Stimulated activated CD4-positive, alpha-beta T cell treated with anti-CD3 and anti-CD28 coated beads, Interleukin-4, amount 100 ng/mL, for 4 hours (primary cell): ENCODE data around the gene SRPRB.

ENCODE experiments used
- DNase-seq, 2 experiments: peaks; one replicate each; pipeline ENCODE4 v3.0.0-alpha.2; 2020

SRPRB gene

DNA sequence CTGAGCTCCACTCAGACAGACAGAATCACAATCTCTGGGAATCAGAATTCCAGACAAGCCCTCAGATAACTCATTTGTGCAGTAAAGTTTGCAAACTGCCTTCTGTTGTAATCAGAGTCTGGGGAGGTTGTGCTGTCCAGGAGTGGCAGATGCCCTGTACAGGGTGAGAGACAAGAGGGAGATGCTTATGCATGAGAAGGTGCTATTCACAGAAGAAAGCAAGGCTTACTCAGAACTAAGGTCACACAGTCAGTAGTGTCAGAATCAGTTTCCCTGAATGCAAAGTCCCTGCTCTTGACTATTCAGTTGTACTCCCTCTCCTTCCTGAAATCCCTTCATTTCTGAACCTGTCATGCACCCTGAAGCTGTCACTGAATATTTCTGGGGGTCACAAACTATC lies 43.7 kb downstream of the SRPRB start:
- DNase-seq: no peak

DNA sequence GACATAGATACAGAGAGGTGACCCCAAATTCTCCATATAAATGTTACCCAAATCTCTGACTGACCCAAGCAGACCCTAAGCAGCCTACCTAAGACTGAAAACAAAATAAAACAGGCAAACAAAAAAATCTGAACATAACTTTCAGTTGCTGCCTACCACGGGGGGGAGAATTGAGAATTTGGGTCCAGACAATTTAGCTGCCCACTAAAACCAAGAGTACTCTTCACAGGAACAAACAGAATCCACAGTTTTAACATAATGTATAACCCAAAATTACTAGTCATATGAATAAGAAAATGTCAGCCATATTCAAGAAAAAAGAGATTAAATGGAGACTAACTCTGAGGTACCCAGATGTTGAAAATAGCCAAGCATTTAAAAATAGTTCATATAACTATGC lies 44.4 kb downstream of the SRPRB start:
- no peak for DNase-seq

DNA sequence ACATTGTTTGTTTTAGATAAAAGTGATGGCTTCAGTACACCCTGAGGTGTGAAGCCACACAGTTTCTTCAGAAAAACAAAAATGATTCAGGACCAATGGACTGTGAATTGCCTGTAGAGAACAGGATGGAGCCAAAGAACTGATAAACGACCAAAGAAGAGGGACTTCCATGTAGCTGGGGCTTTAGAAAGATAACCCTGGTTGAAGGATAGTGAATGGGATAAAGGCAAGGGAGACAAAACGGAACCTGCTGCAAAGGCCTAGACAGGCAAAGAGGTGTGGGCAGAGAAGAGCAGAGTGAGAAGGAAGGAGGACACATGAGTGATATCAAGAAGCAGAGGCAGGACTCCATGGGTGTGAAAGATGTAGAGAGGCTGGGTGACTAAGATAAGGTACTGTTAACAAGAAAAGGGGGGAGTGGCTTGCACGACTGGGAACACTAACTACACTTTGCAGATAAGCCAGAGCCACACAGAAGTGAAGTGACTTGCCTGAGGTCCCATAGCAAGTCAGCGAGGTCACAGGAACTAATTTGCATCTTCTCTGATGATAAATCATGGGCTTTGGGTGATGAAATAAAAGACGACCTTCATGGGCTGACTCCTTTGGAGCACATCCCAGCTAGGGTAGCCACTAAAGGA lies 45.8 kb downstream of the SRPRB start:
- DNase-seq: no peak

- no peak for DNase-seq
Observed at GRCh38 chr3:133851931-133852330, 46.3 kb downstream of the SRPRB start.

DNA sequence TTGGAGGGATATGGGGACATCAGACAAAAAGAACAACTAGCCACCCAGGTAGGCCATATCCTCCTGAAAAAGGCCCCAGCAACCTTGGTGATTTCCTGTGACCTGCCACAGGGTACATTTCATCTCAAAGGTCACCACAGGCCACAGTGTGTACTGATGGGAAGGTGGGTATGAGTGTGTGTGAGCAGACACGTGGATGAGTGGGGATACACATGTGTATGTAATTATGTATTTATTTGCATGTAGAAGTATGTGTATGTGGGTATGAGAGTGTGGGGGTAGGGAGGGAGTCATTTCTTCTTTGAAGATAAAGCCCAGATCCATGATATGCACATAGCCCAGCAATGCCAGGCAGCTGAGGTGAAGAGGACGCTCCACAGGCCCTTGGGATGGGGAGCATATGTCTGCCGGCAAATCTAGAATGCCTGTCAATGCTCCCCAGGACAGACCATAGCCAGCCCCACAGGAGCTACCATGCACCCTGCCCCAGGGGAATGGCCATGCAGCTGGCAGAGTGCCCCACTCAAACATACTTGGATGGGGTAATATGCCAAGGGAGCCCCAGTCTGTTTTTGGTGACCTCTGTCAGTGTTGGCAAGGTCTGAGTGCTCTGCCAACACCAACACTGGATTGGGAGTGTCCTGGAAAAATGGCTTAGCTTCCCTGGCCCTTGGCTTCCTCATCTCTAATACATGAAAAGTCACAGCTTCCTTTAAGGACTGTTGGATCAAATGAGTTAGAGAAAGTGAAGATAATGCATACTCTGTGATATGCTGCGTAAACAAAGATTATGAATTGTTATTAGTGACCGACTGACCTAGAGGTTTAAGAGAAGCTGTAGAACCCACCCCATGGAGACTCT lies 47.7 kb downstream of the SRPRB start:
- DNase-seq: no peak

DNA sequence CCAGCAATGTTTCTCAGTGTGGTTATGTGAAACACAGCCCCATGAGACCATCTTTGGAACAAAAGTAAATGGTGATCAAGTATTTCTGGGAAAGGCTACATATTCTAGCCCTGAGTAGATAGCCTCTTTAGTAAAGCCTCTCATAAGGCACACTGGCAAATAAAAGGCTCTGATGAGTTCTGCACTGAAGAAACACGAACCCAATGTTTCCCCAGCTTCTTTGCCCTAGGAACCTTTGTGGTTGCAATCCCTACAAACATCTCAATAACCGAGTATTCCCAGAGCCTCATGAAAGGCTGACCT lies 48.3 kb downstream of the SRPRB start:
- DNase-seq: no peak

DNA sequence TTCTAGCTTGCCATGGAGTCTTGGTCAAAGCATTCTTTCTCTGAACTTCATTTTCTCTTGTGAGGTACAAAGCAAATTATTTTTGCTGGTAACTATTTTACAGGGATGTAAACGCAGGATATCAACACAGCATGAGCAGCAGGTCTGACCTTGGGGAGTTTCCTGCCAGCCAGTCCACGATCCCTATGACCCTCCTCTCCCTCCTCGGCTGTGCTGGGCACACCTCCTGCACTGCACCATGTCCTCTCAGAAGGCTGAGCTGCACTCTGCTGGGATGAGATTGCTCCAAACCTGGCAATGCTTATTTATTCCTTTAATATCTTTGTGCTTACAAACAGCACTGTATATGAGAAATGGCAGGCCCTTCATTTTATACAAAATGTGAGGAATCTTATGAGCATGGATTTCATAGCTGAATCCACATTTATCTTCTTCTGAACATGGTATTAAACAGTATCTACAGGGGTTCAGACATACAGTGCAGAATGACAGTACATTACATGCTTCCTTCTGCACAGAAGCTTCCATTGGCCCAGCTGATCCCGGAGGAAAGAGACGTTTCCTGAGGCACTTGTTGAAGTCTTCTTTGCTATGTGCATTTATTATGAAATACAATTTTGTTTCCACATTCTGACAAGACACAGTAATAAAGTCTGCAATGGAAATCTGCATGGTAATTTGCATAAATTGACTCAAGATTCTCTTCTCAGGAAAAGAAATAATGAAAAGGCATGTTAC lies 48.8 kb downstream of the SRPRB start:
- no peak for DNase-seq

DNA sequence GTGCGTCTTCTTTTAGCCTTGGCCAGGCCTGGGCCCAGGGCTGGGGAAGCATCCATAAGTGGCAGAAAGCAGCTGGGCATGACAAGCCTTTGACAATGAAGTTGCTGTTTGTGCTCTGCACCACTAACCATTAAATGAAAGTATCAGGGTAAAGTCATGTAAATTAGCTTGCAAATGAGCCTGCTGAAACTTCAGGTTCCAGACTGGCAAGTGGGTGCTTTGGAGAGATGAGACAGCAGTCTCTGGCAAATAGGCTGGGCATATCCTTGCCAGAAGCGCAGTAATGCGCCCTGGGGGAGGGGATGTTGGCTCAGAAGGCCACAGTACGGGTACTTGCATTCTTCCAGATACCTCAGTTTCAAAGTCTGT lies 49.4 kb downstream of the SRPRB start:
- no peak for DNase-seq

DNA sequence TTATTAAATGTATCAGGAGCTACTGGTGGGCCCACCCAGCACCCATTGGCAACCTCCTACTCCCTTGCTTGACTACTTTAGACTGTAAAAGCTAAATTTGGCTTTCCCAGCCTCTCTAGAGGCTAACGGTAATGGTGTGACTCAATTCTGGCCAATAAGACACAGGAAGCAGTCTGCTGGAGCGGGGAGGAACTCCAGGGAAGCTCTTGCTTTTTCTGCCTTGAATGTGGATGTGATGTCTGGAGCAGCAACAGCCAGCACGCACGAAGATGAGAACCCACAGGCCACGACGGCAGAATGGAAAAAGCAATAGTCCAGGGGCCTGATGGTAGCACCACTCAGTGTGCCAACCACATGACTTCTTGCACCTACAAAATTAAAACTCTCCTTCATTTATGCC lies 50.2 kb downstream of the SRPRB start:
- DNase-seq: no peak

DNA sequence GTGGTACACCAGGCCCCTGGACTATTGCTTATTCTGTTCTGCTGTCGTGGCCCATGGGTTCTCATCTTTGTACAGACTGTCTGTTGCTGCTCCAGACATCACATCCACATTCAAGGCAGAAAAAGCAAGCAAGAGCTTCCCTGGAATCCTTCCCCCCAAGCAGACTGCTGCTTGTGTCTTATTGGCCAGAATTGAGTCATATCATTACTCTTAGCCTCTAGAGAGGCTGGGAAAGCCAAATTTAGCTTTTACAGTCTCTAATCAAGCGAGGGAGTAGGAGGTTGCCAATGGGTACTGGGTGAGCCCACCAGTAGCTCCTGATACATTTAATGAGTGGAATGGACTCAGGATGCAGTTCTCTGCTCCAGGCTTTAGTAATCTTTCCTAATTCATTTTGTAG lies 50.7 kb downstream of the SRPRB start:
- DNase-seq: no peak

GRCh38 chr3:133857767-133858166 lies 52.2 kb downstream of the SRPRB start:
- DNase-seq: no peak

- DNase-seq: no peak
Observed at GRCh38 chr3:133859381-133860234, 54.0 kb downstream of the SRPRB start.

DNA sequence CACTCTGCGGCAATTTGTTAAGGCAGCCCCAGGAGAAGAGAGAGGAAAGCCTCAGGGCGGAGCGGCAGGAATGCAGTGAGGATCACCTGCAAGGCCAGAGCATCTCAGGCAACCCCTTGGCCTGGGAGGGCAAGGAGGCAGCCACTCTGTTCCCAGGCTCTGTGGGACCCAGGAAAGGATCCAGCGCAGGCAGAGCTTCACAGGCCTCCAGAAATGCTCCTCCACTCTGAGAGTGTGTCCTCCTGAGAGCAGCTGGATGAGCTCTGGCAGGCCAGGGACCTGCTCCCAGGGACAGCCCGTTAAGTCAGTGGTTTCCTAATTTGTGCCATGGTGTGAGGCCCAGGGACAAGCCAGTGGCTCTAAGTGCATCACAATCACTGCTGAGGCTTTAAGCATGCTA lies 54.9 kb downstream of the SRPRB start:
- DNase-seq: no peak

GRCh38 chr3:133862161-133862560 lies 56.5 kb downstream of the SRPRB start:
- DNase-seq: no peak

DNA sequence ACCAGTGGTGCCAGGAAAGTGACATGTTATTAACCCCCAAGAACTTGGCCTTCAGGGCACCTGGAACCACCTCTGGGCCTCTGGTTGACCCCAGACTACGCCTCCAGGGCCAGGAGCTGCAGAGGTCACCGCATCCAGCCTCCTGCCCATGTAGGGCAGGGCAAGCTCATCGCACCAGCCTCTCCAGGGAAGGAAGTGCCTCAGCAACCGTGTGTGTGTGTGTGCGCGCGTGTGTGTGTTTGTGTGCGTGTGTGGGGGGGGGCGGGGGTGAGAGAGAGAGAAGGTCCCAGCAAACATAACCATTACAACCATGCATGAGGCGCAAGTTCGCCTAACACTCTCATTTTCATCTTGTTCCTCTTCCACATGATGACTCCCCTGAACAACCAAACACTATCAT lies 58.3 kb downstream of the SRPRB start:
- DNase-seq: no peak

DNA sequence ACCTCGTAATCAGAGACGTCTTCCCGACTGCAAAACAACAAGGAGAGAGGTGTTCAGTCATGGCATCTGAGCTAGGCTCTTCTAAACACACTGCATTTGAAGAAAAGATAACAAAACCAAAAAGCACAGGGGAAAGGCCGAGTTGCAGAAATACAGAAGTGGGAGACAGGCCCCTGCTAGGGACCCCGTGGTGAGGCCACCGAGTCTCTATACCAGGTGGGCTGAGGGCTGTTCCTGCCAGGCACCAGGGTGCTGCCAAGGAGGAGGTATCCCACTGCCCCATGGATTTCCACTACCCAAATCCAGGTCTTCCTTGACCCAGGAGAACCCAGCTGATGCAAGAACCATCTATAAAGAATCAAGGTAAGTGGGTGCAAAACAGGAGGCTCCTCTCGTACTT lies 59.0 kb downstream of the SRPRB start:
- no peak for DNase-seq

DNA sequence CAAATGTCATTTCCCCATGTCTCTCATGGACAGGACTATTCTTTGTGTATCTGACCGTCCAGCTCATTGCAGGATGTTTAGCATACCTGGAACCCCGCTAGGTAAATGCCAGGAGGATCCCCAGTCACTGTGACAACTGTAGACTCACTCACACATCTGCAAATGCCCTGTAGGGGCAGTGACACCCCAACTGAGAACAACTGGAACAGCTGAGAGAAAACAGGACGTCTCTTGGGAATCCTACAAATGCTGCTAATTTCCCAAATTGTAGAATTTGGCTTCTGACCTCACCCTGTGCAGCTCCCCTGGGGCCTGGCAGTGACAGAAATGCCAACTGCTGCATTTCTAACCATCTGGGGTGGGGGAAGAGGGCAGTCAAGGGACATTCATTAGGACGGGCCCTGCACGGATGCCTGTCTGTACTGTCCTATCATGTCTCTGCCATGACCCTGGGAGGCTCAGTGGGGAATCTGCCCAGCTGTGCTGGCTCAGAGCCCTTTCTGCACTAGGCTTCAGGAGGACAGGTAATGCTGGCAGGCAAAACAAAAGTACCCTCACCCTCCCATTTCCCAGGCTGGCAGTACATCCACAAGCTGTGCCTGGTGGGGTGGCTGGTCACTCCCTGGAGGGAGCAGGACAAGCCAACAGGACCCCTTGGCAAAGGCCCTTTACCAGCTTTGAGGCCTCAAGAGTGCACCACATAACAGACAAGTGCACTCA lies 59.7 kb downstream of the SRPRB start:
- DNase-seq: no peak

DNA sequence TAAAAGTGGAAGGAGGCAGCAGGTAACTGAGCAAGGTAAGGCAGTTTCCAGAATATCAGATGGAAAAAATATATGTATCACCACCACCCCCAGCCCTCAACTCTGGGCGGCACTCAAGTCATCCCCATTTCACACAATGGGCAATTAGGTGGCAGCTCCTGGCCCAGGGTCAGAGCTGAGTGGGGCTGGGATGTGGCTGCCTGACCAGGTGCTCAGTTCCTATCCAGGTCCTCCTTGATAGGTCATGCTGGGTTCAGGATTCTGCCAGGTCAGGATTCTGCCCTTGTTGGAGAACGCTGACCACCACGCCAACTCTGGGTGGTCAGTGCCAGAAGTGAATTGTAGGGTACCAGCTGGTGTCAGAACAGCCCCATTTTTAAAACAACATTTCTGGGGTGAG lies 60.5 kb downstream of the SRPRB start:
- no peak for DNase-seq

DNA sequence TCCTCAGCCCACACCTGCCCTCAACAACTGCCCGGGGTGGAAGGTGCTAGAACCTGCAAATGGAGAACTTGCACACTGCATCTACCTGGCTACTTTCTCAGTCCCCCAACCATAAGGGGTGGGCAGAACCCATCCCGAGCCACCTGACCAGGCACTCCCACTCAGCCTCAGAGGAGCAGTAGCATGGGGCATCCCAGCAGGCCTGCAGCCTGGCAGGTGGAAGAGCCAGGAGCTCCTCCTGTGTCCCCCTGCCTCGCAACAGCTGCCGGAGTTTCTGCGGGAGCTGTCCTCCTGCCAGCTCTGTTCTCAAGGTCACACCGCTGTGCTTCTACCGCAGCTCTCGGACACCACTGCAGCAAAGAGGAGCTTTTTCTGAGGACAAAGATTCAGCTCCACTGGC lies 62.6 kb downstream of the SRPRB start:
- DNase-seq: no peak

- DNase-seq: no peak
Observed at GRCh38 chr3:133868758-133869475, 63.3 kb downstream of the SRPRB start.

DNA sequence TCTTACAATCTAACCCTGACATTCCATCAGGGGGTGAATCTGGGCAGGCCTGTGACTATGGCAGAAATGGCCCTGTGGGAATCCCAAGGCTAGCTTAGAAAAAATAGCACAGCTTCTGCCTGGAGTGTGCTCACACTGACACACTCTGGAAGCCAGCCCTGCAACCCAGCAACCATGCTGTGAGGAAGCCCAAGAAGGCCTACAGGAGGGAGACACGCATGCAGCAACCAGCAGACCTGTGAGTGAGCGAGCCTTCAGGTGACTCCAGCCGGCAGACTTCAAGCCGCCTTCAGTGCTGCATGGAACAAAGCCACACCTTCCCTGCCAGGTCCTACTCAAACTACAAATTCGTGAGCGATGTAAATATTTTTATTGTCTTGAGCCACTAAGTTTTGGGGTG lies 64.0 kb downstream of the SRPRB start:
- no peak for DNase-seq

GRCh38 chr3:133870822-133871221 lies 65.2 kb downstream of the SRPRB start:
- no peak for DNase-seq
